ENCODE measurements around the gene FAM161A.
"Not testable (repeated sequence)": the region's sequence is repeated elsewhere in the genome, so short reads cannot be mapped to it uniquely, and the experiment has no call there.

FAM161A gene, protein sequence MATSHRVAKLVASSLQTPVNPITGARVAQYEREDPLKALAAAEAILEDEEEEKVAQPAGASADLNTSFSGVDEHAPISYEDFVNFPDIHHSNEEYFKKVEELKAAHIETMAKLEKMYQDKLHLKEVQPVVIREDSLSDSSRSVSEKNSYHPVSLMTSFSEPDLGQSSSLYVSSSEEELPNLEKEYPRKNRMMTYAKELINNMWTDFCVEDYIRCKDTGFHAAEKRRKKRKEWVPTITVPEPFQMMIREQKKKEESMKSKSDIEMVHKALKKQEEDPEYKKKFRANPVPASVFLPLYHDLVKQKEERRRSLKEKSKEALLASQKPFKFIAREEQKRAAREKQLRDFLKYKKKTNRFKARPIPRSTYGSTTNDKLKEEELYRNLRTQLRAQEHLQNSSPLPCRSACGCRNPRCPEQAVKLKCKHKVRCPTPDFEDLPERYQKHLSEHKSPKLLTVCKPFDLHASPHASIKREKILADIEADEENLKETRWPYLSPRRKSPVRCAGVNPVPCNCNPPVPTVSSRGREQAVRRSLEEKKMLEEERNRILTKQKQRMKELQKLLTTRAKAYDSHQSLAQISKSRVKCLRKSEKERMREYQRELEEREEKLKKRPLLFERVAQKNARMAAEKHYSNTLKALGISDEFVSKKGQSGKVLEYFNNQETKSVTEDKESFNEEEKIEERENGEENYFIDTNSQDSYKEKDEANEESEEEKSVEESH

DNA sequence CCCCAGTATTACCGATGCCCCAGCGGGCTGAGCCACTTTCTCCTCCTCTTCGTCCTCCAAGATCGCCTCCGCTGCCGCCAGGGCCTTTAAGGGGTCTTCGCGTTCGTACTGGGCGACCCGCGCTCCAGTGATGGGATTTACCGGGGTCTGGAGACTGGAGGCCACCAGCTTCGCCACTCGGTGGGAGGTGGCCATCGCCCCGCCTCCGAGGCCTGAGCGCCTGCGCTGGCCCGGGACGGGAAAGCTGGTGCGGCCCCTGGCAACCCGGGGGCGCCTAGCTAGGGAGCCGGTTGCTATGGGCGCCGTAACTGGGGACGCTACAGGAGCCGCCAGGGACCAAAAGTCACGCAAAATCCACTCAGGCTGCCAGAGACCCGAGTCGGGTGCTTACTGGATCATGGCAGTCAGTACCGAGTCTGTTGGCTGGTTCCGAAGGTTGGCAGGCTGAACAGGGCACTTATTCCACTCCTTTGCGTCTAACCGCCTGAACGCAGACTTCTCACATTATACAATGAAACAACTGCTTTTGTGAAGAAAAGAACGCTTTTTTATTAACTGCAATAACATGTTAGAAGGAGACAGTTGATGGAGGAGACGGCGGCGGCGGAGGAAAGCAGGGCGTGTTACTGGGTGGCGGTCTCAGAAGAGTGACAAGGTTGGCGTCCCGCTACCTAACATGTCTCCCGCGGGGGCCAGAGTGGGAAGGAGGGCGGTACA is at the start of gene FAM161A:
TSS of gene FAM161A (minus strand) at position 214 of the 717 bp plus-strand sequence. CDS start at position 195, 19 bp downstream.
- DNase-seq = peak; percentile 83

DNA sequence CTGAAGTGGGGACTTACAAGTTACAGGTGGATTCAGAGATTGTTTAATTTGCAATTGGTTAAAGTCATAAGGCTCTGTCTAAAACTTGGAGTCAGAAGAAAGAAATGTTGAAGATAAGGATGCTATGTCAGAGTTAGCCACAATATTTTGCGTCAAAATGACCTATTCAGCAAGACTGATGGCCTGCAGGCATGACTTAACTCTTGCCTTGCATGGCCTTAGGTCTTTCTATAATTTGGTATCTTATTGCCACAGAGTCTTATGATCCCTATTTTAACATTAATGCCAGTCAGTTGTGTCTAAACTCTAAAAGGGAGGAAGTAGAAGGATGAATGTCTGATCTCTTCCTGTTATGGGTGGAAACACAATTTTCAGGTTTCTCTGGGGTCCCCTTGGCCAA is 46.4 kb upstream of the FAM161A start:
- peak; percentile 15 to 52 for DNase-seq

DNA sequence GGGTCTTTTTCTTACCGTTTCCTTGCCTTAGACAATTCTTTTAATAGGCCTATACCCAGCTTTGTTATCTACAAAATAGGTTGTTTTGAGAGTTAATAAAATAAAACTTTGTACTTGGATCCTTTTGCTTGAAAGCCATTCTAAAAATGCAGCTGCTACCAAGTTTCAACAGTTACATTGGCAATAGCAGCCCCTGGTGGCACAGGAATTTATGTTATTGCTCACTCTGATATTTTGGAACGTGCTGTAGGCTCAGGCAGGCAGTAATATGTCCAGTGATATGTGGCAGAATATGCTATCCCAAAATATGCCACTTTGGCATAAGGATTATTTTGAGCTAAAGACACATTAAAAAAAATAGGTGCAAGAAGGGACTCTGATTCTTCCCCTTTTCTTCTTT is 45.0 kb upstream of the FAM161A start:
- DNase-seq = peak in 1 of 2 donors; percentile 25

DNA sequence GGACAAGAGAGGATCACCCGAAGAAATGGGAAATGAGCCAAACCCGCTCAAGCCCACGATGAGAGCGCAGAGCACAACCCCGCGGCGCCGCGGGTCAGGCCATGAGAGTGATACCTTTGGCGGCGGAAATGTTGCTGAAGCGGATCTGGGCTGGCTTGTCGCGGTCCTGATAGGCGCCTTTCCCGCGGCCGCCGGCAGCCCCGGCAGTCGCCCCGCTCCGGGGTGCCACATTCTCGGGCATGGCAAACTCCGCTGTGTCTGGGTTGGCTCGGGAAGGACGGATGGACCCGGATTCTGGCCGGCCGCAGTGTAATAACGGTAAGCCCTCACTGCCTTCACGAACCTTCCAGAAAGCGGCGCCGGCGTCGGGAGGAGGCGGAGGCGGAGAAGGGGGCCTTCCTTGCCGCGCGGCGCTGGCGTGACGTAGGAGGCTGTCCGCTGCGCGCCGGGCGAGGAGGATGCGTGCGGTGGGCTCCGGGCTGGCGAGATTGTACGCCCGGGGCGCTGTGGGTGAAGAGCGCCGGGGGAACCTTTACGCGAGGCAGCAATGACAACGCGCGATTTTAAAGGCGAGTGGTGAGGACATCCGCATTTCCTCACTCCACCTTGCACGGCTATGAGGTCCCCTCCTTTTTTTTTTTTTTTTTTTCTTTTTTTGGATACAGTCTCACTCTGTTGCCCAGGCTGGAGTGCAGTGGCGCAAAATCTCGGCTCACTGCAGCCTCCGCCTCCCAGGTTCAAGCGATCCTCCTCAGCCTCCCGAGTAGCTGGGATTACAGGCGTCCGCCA is 34.6 kb upstream of the FAM161A start, which contains the start of gene CCT4:
TSS of gene CCT4 (minus strand) at position 390 of the 789 bp plus-strand sequence. CDS start at position 241, 149 bp downstream.
- DNase-seq = peak; percentile 67 to 89

DNA sequence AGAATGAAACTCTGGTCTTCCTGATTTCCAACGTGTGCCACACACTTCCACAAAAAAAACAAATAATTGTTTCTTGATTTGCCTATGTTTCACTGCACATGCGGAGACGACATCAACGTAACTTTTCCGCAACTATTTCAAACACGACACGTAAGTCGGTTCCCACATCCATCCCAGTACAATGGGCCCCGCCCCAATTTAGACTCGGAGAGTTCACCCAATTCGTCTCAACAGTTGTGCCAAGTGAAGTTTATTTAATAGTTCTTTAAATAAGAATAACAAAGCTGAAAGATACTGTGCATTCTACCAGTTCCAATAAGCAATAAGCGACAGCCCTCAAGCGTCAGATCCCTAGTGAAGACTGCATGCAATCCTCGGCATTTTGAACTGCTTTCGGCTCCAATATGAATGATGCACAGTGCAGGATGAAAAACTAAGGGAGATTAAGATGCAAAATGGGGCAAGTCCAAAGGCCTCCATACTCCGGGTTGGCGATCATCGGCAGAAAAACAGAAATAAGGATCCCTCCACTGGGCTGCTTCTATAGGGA is 33.9 kb upstream of the FAM161A start:
- DNase-seq = peak; percentile 51 to 52

DNA sequence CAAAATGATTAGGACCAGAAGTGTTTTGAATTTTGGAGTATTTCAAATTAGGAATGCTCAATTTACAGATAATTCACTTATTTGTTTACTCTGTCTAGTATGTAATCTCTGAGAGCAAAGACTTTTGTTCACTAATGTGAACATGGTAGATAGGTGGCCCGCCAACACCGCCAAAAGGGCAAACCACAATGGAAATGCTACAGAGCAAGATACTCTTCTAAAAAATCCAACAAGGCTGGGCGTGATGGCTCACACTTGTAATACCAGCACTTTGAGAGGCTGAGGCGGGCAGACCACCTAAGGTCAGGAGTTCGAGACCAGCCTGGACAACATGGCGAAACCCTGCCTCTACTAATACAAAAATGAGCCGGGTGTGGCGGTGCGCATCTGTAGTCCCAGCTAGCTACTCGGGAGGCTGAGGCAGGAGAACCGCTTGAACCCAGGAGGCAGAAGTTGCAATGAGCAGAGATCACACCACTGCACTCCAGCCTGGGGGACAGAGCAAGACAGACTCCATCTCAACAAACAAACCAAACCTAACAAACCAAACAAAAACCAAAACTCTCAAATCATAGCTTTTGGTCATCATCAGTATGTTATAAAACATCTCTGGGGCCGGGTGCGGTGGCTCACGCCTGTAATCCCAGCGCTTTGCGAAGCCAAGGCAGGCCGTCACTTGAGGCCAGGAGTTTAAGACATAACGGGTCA is 32.2 kb upstream of the FAM161A start:
- no peak for DNase-seq

DNA sequence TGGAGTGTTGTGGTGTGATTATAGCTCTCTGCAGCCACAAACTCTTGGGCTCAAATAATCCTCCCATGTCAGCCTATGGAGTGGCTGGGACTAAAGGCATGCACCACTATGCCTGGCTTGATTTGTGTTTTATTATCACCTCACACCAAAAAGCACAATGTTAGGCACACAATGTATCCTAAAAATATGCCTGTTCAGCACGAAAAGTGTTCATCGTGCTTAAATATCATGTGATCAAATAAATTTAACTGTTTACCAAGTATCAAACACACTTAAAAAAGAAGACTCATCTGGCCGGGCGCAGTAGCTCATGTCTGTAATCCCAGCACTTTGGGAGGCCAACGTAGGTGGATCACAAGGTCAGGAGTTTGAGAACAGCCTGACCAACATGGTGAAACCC is 29.0 kb upstream of the FAM161A start:
- no peak for DNase-seq

DNA sequence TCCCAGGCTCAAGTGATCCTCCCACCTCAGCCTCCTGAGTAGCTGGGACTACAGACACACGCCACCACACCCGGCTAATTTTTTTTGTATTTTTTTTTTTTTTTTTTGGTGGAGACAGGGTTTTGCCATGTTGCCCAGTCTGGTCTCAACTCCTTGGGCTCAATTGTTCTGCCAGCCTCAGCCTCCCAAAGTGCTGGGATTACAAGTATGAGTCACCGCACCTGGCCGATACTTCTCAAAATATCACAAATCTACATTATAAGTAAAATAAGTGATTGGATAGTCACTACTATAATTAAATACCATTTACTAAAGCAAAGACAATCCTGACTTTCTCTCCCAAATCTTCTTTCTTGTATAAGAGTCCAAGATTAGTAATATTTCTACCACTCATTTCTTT is 25.5 kb upstream of the FAM161A start:
- not testable (repeated sequence) for DNase-seq

DNA sequence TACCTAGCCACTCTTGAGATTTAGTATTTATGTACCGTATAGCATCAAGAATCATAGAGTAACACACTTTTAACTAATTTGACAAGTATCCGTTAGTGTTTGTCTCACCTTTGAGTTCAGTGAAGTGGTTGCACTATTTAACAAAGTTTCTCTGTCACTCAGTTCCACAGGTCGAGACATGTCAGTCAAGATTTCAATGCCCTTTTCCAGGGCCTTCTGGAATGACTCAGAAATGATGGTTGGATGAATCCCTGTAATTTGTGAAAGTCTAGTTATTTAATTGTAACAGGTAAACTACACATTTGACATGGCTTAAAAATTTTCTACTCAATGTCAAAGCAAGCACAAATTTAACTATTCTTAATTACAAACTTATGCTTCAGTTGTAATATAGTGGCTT is 24.9 kb upstream of the FAM161A start:
- DNase-seq = no peak

DNA sequence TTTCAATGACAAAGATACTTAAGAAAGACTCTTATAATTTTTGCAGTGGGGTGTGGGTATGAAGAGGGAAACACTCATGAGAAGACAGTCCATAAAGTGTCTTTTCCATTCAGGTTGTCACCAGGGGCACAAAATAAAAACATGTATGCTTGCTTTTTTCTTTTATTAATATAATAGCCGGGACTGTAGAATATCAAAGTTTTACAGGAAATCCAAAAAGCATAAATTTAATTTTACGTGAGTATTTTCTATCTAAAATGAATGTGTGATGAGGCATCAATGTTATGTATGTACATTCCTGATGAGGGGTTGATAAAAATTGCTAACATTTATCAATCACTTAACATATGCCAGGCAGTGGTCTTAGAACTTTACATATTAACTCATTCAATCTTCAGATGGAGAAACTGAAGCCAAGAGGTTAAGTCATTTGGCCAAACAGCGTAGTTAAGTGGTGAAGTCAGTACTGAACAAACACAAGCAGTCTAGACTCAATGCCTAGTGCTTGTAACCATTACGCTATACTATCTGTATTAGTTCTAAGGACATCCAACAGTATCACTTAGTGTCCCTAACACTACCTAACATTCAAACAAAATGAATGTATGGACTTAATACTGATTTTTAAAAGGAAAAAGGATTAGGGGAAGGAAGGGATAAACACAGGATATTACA is 23.8 kb upstream of the FAM161A start:
- DNase-seq = no peak

DNA sequence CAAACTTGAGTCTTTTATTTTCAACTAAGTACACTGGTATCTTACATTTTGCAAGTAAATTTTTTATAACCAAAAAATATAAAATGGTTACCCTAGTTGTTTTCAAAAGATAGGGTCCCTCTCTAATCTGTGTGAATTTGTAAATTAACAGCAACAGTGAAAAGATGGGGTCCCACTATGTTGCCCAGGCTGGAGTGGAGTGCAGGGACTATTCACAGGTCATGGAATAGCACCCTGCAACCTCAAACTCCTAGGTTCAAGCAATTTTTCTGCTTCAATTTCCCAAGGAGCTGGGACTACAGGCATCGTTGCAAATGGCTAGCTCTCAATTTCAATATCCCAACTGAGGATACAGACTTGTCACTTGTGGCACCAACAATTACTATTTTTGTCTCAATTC is 22.5 kb upstream of the FAM161A start:
- DNase-seq = no peak

DNA sequence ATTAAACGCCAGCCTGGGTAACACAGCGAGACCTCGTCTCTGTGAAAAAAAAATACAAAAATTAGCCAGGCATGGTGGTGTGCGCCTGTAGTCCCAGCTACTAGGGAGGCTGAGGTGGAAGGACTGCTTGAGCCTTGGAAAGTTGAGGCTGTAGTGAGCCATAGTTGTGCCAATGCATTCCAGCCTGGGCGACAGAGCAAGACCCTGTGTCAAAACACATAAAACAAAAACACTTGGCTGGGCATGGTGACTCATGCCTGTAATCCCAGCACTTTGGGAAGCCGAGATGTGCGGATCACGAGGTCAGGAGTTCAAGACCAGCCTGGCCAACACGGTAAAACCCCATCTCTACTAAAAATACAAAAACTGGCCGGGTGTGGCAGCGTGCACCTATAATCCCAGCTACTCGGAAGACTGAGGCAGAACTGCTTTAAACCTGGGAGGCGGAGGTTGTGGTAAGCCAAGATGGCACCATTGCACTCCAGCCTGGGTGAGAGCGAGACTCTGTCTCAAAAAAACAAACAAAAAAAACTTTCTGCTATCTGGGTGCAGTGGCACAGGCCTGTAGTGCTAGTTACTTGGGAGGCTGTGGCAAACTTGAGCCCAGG is 12.7 kb upstream of the FAM161A start:
- DNase-seq = not testable (repeated sequence)

DNA sequence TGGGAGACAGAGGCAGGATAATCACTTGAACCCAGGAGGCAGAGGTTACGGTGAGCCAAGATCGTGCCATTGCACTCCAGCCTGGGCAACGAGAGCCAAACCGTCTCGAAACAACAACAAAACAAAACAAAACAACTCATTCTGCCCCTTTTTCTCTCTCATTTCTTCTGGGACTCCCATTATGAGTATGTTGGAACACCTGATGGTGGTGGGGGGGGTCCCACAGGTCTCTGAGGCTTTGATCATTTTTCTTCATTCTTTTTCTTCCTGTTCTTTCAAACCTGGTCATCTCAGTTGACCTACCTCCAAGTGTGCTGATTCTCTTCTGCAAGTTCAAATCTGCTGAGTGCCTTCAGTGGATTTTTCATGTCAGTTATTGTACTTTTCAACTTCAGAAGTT is 8.2 kb upstream of the FAM161A start:
- no peak for DNase-seq

DNA sequence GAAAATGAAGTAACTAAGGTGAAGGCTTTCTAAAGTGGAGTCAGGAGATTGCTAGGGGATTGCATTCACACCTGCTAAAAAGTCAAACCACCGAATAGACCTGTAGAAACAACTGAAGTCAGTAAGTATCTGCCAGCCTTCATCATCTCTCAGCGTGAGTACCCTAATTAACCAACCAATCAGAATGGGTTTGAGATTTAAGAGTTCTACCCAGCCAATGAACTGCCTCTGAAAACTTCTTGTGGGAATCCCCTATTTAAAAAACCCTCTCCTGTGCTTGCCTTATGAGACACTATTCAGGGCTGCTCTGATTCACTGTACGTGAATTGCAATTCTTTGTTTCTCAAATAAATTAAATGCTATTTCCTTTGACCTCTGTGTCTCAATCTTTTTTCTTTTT is 3.4 kb upstream of the FAM161A start:
- no peak for DNase-seq

DNA sequence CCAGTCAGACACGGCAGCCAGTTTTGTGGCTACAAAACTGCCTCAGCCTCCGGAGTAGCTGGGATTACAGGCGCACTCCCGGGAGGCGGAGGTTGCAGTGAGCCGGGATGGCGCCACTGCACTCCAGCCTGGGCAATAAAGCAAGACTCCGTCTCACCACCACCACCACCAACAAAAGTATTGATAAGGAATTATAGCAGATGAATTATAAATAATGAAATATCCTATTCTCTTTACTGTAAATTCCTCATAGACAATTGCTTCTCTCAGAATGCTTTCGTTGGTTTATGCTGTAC is 1.4 kb upstream of the FAM161A start:
- DNase-seq = no peak

DNA sequence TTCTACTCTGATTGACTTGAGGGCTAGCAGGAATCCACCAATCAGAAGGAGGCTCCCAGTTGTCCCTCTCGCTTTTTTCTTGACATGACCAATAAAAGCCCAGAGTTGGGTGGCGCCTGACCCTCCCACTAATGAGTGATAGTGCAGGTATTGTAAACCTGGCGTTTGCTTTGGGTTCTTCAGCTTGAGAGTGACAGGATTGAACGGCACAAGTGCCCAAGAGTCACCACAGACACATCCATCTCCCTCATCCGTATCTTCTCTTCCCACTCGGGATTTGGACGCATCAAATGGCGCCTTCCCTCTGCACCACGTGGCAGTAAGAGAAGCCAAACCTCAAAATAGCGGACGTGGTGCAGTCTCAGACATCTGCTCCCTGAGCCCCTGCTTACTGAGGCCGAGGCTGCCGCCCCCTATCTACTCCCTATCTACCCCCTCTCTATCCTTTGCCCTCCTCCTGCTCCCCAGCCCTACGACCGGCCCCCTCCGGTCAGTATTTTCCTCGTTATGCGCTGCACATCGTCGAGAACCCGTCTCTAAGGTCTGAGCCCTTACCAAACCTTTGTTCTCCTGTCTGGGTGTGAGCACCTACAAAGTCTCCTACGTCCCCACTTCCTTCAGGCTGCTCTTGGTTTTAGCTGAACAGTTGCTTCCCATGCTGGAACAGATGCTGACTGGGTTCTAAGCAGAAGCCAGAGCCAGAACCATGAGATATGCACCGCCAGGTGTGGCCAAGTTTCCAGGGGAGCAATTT is 881 bp upstream of the FAM161A start:
- DNase-seq = peak; percentile 92 to 96

DNA sequence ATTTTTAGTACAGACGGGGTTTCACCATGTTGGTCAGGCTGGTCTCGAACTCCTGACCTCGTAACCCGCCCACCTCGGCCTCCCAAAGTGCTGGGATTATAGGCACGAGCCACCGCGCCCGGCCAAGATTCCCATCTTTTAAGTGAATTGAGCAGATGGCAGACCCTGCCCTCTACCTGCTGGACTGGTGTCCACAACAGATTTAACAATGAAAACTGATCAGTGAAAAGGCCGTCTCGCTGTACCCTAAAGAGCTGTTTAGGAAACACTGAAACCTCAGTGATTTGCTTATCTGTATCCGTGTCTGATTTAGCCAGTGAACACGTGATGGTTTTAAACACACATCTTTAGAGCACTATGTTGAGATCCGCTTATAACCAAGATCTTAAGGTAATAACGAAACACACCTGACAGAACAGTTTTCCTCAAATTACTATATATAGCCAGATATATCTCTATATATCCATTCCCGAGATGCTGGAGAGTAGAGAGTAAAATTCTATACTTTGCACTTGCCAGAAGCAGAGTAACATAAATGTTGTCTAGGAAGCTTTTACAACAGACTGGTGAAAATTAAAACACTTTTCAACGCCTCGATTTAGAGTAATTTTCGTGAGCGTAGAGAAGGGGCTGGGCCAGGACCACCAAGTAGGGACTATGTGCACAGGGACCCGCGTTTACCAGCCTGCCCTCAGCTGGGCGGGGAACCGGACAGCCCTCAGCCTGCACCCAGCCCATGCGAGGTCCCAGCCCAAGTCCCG is 594 bp downstream of the FAM161A start:
- no peak for DNase-seq

DNA sequence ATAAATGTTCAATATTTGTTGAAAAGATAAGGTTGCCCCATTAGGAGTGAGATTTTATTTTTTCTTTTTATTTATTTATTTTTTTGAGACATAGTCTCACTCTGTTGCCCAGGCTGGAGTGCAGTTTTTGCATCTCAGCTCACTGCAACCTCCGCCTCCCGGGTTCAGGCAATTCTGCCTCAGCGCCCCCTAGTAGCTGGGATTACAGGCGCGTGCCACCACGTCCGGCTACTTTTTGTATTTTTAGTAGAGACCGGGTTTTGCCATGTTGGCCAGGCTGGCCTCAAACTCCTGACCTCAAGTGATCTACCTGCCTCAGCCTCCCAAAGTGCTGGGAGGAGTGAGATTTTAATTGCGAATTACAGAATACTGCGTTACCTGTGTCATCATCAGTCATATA is 2.6 kb downstream of the FAM161A start:
- not testable (repeated sequence) for DNase-seq

DNA sequence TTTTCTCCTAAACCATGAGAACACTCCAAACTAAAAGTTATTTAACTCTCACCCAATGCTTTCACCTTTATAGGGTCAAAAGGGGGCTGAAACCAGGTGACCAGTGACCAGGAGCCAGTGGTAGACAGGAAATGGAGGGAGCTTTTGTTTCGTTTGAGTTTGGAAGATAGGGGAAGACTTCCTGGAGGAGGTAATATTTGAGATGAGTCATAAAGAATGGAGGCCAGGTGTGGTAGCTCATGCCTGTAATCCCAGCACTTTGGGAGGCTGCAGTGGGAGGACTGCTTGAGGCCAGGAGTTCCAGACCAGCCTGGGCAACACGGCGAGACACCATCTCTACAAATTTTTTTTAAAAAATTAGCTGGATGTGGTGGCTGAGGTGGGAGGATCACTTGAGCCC is 8.5 kb downstream of the FAM161A start:
- DNase-seq = no peak

Data from inflammatory macrophage treated with lipopolysaccharide for 1 hour (primary cell).